Measurements from ENCODE around the gene ANKRD65.
"Not testable (repeated sequence)": the region's sequence is repeated elsewhere in the genome, so short reads cannot be mapped to it uniquely, and the experiment has no call there.

ANKRD65 gene

GRCh38 chr1:1393014-1393413 is 28.1 kb downstream of the ANKRD65 start:
- DNase-seq: no peak

- DNase-seq: no peak
These were observed 29.9 kb downstream of the ANKRD65 start for GRCh38 chr1:1391225-1391624.

GRCh38 chr1:1390675-1391074 is 30.4 kb downstream of the ANKRD65 start:
- no peak for DNase-seq

GRCh38 chr1:1388078-1388472 is 33.0 kb downstream of the ANKRD65 start:
- DNase-seq: no peak

GRCh38 chr1:1387098-1388077 is 33.7 kb downstream of the ANKRD65 start:
- DNase-seq: no peak

GRCh38 chr1:1385931-1386330 is 35.1 kb downstream of the ANKRD65 start:
- no peak for DNase-seq

- not testable (repeated sequence) for DNase-seq
These were observed 35.7 kb downstream of the ANKRD65 start for GRCh38 chr1:1385339-1385738.

GRCh38 chr1:1381294-1381693 is 39.8 kb downstream of the ANKRD65 start:
- DNase-seq: no peak

GRCh38 chr1:1380860-1381259 is 40.2 kb downstream of the ANKRD65 start:
- no peak for DNase-seq

- DNase-seq: no peak
These were observed 43.4 kb downstream of the ANKRD65 start for GRCh38 chr1:1377540-1378205.

GRCh38 chr1:1376551-1377226 is 44.4 kb downstream of the ANKRD65 start:
- DNase-seq: no peak

GRCh38 chr1:1374929-1375662 is 46.0 kb downstream of the ANKRD65 start, which contains the start of gene AURKAIP1:
Gene AURKAIP1 (minus strand): TSS chr1:1375207. CDS start chr1:1374756, 451 bp downstream.
- DNase-seq: peak; percentile 99

- DNase-seq: no peak
These were observed 46.5 kb downstream of the ANKRD65 start for GRCh38 chr1:1374589-1374928.

- DNase-seq: no peak
These were observed 47.1 kb downstream of the ANKRD65 start for GRCh38 chr1:1373815-1374588.

- DNase-seq: no peak
These were observed 47.8 kb downstream of the ANKRD65 start for GRCh38 chr1:1373051-1373814.

GRCh38 chr1:1371746-1372711 is 49.0 kb downstream of the ANKRD65 start:
- DNase-seq: peak; percentile 9

GRCh38 chr1:1371364-1371745 is 49.7 kb downstream of the ANKRD65 start:
- DNase-seq: no peak

- no peak for DNase-seq
These were observed 50.2 kb downstream of the ANKRD65 start for GRCh38 chr1:1370771-1371300.

GRCh38 chr1:1370094-1370493 is 51.0 kb downstream of the ANKRD65 start:
- DNase-seq: not testable (repeated sequence)

All from kidney glomerular epithelial cell (primary cell).